Nephron (organoid): ENCODE measurements around the gene ACTA1.

Experiments used
- H3K27ac Mint-ChIP-seq, 3 experiments: 2 replicates each; pipeline ENCODE4 v1.8.0; 2020; ENCODE audit warnings: mixed read lengths in 3 of 3, mild to moderate bottlenecking in 2 of 3, moderate library complexity in 1 of 3
- H3K27me3 Mint-ChIP-seq: 2 replicates; pipeline ENCODE4 v1.8.0; 2021; ENCODE audit warnings: low read depth, mild to moderate bottlenecking, moderate library complexity, mixed read lengths
- H3K36me3 Mint-ChIP-seq: 2 replicates; pipeline ENCODE4 v1.8.0; 2020; ENCODE audit warnings: low read depth, mixed read lengths
- H3K4me1 Mint-ChIP-seq: 2 replicates; pipeline ENCODE4 v1.8.0; 2020; ENCODE audit warnings: mixed read lengths
- H3K4me3 Mint-ChIP-seq, 3 experiments: 2 replicates each; pipeline ENCODE4 v1.8.0; 2020; ENCODE audit warnings: mild to moderate bottlenecking in 3 of 3, mixed read lengths in 3 of 3, moderate library complexity in 2 of 3
- H3K9me3 Mint-ChIP-seq: 2 replicates; pipeline ENCODE4 v1.8.0; 2020; ENCODE audit warnings: mixed read lengths
- CTCF ChIP-seq, 3 experiments: fragments of 200-600 bp; sonication (generic); IDR thresholded peaks; one replicate each; pipeline ENCODE4 v1.5.0; 2021; ENCODE audit warnings: antibody characterized with exemption in 3 of 3; ENCODE audit not compliant: unreplicated experiment in 3 of 3

Gene ACTA1

GRCh38 chr1:229459815-229460214 lies 25.9 kb upstream of the ACTA1 start:
- no peak for TF ChIP-seq CTCF (IDR thresholded peaks at IDR 0.05; ENCODE audit: unreplicated experiment in 3 of 3)
- H3K36me3 Mint-ChIP-seq: peaks cover 70% of the 10 kb centered on the region
- no peak overlapping the region for H3K27ac Mint-ChIP-seq
- no peaks in the 10 kb centered on the region for H3K9me3 Mint-ChIP-seq
- H3K4me1 Mint-ChIP-seq: no peaks in the 10 kb centered on the region
- no peaks in the 10 kb centered on the region for H3K27me3 Mint-ChIP-seq
- no peak overlapping the region for H3K4me3 Mint-ChIP-seq

- no peak for TF ChIP-seq CTCF (IDR thresholded peaks at IDR 0.05; ENCODE audit: unreplicated experiment in 3 of 3)
- Mint-ChIP-seq H3K27ac (no peak overlapping the region), H3K4me1 (no peaks in the 10 kb centered on the region), H3K9me3 (no peaks in the 10 kb centered on the region), H3K4me3 (no peak overlapping the region), H3K36me3 (peaks cover 53% of the 10 kb centered on the region), H3K27me3 (no peaks in the 10 kb centered on the region)
These were observed 23.5 kb upstream of the ACTA1 start for GRCh38 chr1:229457436-229457835.

GRCh38 chr1:229456016-229456415 lies 22.1 kb upstream of the ACTA1 start:
- no peaks in the 10 kb centered on the region for H3K9me3 Mint-ChIP-seq
- H3K4me1 Mint-ChIP-seq: no peaks in the 10 kb centered on the region
- H3K36me3 Mint-ChIP-seq: peaks cover 47% of the 10 kb centered on the region
- no peaks in the 10 kb centered on the region for H3K27me3 Mint-ChIP-seq
- peak overlapping the region in 1 of 3 experiments; percentile 3 for H3K27ac Mint-ChIP-seq
- TF ChIP-seq CTCF (IDR thresholded peaks at IDR 0.05; ENCODE audit: unreplicated experiment in 3 of 3): no peak
- no peak overlapping the region for H3K4me3 Mint-ChIP-seq

GRCh38 chr1:229454056-229454455 lies 20.2 kb upstream of the ACTA1 start:
- Mint-ChIP-seq H3K9me3 (no peaks in the 10 kb centered on the region), H3K27ac (peak overlapping the region; percentile 5 to 91 (median 30)), H3K4me3 (no peak overlapping the region), H3K4me1 (no peaks in the 10 kb centered on the region), H3K27me3 (no peaks in the 10 kb centered on the region), H3K36me3 (peaks cover 36% of the 10 kb centered on the region)
- TF ChIP-seq CTCF (IDR thresholded peaks at IDR 0.05; ENCODE audit: unreplicated experiment in 3 of 3): no peak

GRCh38 chr1:229452956-229453801 lies 19.3 kb upstream of the ACTA1 start:
- peak; percentile 58 to 63 (median 63) for TF ChIP-seq CTCF (IDR thresholded peaks at IDR 0.05; ENCODE audit: unreplicated experiment in 3 of 3)
- H3K27me3 Mint-ChIP-seq: no peaks in the 10 kb centered on the region
- no peak overlapping the region for H3K4me3 Mint-ChIP-seq
- no peaks in the 10 kb centered on the region for H3K4me1 Mint-ChIP-seq
- peaks cover 40% of the 10 kb centered on the region for H3K36me3 Mint-ChIP-seq
- H3K27ac Mint-ChIP-seq: peak overlapping the region in 2 of 3 experiments; percentile 47 to 59
- H3K9me3 Mint-ChIP-seq: no peaks in the 10 kb centered on the region

GRCh38 chr1:229448845-229449244 lies 15.0 kb upstream of the ACTA1 start:
- Mint-ChIP-seq H3K4me1 (no peaks in the 10 kb centered on the region), H3K36me3 (peaks cover 44% of the 10 kb centered on the region), H3K9me3 (no peaks in the 10 kb centered on the region), H3K4me3 (no peak overlapping the region), H3K27ac (no peak overlapping the region), H3K27me3 (no peaks in the 10 kb centered on the region)
- no peak for TF ChIP-seq CTCF (IDR thresholded peaks at IDR 0.05; ENCODE audit: unreplicated experiment in 3 of 3)
